ENCODE measurements around the gene FAM110A. TPM values are rescaled to one million over a fixed set of nuclear protein-coding genes. Genes with fewer than 3 reads are reported as not detected.
"Not testable (repeated sequence)": the region's sequence is repeated elsewhere in the genome, so short reads cannot be mapped to it uniquely, and the experiment has no call there.

FAM110A gene
- total RNA-seq, 4 donors from 2014 or later: 2.8 to 6.9 (median 4.7) TPM

DNA sequence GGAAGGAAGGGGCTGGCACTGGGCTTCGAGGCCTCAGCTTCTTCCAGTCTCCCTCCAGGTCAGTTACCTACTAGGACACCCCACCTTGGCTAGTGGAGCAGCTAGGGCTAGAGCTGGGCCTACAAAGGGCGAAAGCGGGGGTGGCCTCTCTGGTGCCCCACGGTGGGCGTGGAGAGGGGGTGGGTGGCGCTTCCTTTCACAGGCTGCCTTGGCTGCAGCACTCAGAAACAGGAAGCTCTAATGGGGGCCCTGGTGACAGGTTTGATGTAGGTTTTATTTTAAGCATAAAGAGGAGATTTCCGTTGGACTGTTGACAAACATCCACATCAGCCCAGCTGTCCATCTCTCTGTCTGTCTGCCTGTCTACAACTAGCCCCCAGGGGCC lies 13.4 kb downstream of the FAM110A start:
- Histone ChIP-seq H3K9me3 (no peaks in the 10 kb centered on the region), H3K4me1 (peaks cover 0 to 32% (median 13%) of the 10 kb centered on the region in 4 donors), H3K36me3 (no peaks in the 10 kb centered on the region), H3K27me3 (peaks cover 0 to 28% of the 10 kb centered on the region in 2 donors), H3K4me3 (no peak overlapping the region), H3K27ac (no peak overlapping the region)
- WGBS, 2 donors: 71 to 88% methylated on average over 5 to 7 of the region's 7 CpGs
- TF ChIP-seq EP300 (IDR thresholded peaks at IDR 0.05): no peak
- TF ChIP-seq, protein P1, sequence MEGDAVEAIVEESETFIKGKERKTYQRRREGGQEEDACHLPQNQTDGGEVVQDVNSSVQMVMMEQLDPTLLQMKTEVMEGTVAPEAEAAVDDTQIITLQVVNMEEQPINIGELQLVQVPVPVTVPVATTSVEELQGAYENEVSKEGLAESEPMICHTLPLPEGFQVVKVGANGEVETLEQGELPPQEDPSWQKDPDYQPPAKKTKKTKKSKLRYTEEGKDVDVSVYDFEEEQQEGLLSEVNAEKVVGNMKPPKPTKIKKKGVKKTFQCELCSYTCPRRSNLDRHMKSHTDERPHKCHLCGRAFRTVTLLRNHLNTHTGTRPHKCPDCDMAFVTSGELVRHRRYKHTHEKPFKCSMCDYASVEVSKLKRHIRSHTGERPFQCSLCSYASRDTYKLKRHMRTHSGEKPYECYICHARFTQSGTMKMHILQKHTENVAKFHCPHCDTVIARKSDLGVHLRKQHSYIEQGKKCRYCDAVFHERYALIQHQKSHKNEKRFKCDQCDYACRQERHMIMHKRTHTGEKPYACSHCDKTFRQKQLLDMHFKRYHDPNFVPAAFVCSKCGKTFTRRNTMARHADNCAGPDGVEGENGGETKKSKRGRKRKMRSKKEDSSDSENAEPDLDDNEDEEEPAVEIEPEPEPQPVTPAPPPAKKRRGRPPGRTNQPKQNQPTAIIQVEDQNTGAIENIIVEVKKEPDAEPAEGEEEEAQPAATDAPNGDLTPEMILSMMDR (IDR thresholded peaks at IDR 0.05): no peak
- no peak for TF ChIP-seq POLR2A (IDR thresholded peaks at IDR 0.05)
- no peak for DNase-seq (ENCODE audit: low spot score in 2 of 2)

GRCh38 chr20:848193-848592 lies 14.7 kb downstream of the FAM110A start:
- Histone ChIP-seq H3K4me3 (no peak overlapping the region), H3K27me3 (peaks cover 0 to 18% of the 10 kb centered on the region in 2 donors), H3K4me1 (peaks cover 0 to 32% (median 13%) of the 10 kb centered on the region in 4 donors), H3K9me3 (no peaks in the 10 kb centered on the region), H3K36me3 (no peaks in the 10 kb centered on the region), H3K27ac (no peak overlapping the region)
- WGBS, 2 donors: 54 to 62% methylated on average over 3 to 5 of the region's 5 CpGs
- TF ChIP-seq POLR2A (IDR thresholded peaks at IDR 0.05) (no peak), EP300 (IDR thresholded peaks at IDR 0.05) (no peak)
- TF ChIP-seq, protein P1 (IDR thresholded peaks at IDR 0.05): no peak
- no peak for DNase-seq (ENCODE audit: low spot score in 2 of 2)

GRCh38 chr20:848731-849130 lies 15.2 kb downstream of the FAM110A start:
- H3K27ac ChIP-seq; H3K4me3 ChIP-seq; H3K9me3 ChIP-seq; DNase-seq (ENCODE audit: low spot score in 2 of 2); H3K36me3 ChIP-seq: not testable (repeated sequence)
- peaks cover 0 to 12% of the 10 kb centered on the region in 2 donors for H3K27me3 ChIP-seq
- peaks cover 0 to 32% (median 12%) of the 10 kb centered on the region in 4 donors for H3K4me1 ChIP-seq
- 74 to 86% methylated on average over 5 to 8 of the region's 8 CpGs for WGBS, 2 donors

GRCh38 chr20:853406-853996 lies 20.0 kb downstream of the FAM110A start:
- Histone ChIP-seq H3K4me3 (no peak overlapping the region), H3K27ac (no peak overlapping the region), H3K4me1 (no peaks in the 10 kb centered on the region), H3K27me3 (no peaks in the 10 kb centered on the region), H3K9me3 (no peaks in the 10 kb centered on the region), H3K36me3 (no peaks in the 10 kb centered on the region)
- 92 to 94% methylated on average over 4 of the region's 4 CpGs for WGBS, 2 donors
- TF ChIP-seq POLR2A (IDR thresholded peaks at IDR 0.05) (no peak), EP300 (IDR thresholded peaks at IDR 0.05) (no peak)
- TF ChIP-seq, protein P1 (IDR thresholded peaks at IDR 0.05): no peak
- no peak for DNase-seq (ENCODE audit: low spot score in 2 of 2)

- no peak for DNase-seq (ENCODE audit: low spot score in 2 of 2)
- Histone ChIP-seq H3K4me1 (no peaks in the 10 kb centered on the region), H3K9me3 (no peaks in the 10 kb centered on the region), H3K36me3 (no peaks in the 10 kb centered on the region), H3K27me3 (no peaks in the 10 kb centered on the region), H3K4me3 (no peak overlapping the region), H3K27ac (no peak overlapping the region)
- WGBS, 2 donors: 70 to 83% methylated on average over 6 of the region's 6 CpGs
- TF ChIP-seq EP300 (IDR thresholded peaks at IDR 0.05): no peak
- TF ChIP-seq POLR2A (IDR thresholded peaks at IDR 0.05): no peak
- TF ChIP-seq, protein P1 (IDR thresholded peaks at IDR 0.05): no peak
Measured at GRCh38 chr20:854601-855000, 21.1 kb downstream of the FAM110A start.
